Fibroblast of villous mesenchyme (primary cell): ENCODE results near the gene COX4I2. TPM values are rescaled to one million over a fixed set of nuclear protein-coding genes. Genes with fewer than 3 reads are reported as not detected.
A peak's percentile ranks its signal among the peaks of the same experiment; 100 is the strongest.
"Not testable (repeated sequence)": the region's sequence is repeated elsewhere in the genome, so short reads cannot be mapped to it uniquely, and the experiment has no call there.

ENCODE experiments used
- DNase-seq: peaks from one replicate; pipeline ENCODE4 v3.0.0-alpha.2; 2010; ENCODE audit warnings: low read depth
- H3K4me3 ChIP-seq: 2 replicates; pipeline ENCODE4 v1.5.1; 2011; ENCODE audit warnings: low read depth, mild to moderate bottlenecking, low read length
- total RNA-seq: library from RNA; depleted of rRNA; stranded (reverse); fragments of >200 nt; gene quantifications from 2 replicates; pipeline ENCODE4 v1.2.3, GENCODE V29; 2012
- TF ChIP-seq, protein P1 (sequence below): IDR thresholded peaks from 2 replicates; pipeline ENCODE4 v1.5.1; 2012; ENCODE audit warnings: low read depth, mild to moderate bottlenecking, low read length; ENCODE audit not compliant: insufficient read depth

The COX4I2 gene
- total RNA-seq, 1 donor, result not detected

- H3K4me3 ChIP-seq, result peak overlapping the region; percentile 23
- peak; percentile 86 for DNase-seq
- TF ChIP-seq, protein P1, sequence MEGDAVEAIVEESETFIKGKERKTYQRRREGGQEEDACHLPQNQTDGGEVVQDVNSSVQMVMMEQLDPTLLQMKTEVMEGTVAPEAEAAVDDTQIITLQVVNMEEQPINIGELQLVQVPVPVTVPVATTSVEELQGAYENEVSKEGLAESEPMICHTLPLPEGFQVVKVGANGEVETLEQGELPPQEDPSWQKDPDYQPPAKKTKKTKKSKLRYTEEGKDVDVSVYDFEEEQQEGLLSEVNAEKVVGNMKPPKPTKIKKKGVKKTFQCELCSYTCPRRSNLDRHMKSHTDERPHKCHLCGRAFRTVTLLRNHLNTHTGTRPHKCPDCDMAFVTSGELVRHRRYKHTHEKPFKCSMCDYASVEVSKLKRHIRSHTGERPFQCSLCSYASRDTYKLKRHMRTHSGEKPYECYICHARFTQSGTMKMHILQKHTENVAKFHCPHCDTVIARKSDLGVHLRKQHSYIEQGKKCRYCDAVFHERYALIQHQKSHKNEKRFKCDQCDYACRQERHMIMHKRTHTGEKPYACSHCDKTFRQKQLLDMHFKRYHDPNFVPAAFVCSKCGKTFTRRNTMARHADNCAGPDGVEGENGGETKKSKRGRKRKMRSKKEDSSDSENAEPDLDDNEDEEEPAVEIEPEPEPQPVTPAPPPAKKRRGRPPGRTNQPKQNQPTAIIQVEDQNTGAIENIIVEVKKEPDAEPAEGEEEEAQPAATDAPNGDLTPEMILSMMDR, result no peak
Measured at GRCh38 chr20:31608251-31608945, 29.3 kb upstream of the COX4I2 start.

GRCh38 chr20:31612271-31612640, 25.5 kb upstream of the COX4I2 start:
- DNase-seq, H3K4me3 ChIP-seq: not testable (repeated sequence)

DNA sequence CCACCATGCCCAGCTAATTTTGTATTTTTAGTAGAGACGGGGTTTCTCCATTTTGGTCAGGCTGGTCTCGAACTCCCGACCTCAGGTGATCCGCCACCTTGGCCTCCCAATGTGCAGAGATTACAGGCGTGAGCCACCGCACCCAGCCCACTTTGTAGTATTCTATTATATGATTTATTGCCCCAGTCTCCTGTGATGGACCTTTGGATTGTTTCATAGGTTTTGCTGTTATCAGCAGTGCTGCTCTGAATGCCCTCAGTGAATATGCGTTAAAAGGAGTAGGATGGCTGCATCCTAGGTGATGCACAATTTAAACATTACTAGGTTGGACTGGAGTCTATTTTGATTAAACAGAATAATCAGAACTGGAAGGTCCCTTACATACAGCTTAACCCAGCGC, 22.3 kb upstream of the COX4I2 start:
- no peak for DNase-seq
- TF ChIP-seq, protein P1, result no peak

DNA sequence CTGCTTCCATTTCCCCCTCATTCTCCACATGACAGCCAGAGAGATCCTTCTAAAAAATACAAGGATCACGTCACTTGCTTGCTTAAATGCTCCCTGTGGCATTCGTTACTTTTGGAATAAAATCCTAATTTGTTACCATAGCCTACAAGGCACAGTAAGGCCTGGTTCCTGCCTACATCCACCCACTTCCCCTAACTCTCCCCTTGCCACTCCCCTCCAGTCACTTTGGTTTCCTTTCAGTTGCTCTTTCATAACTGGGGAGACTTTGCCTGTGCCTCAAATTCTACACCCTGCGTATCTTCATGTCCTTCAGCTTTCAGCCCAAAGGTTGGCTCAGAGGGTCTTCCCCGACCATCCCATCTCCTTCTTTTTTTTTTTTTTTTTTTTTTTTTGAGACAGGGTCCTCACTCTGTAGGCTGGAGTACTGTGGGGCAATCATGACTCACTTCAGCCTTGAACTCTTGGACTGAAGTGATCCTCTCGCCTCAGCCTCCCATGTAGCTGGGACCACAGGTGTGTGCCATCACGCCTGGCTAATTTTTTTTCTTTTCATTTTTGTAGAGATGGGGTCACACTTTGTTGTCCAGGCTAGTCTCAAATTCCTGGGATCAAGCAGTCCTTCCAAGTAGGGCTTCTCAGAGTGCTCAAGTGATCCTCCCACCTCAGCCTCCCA, 20.1 kb upstream of the COX4I2 start:
- no peak for DNase-seq
- no peak overlapping the region for H3K4me3 ChIP-seq
- TF ChIP-seq, protein P1, result no peak

More for the DNA sequence above, 22.3 kb upstream of the COX4I2 start:
- H3K4me3 ChIP-seq, result no peak overlapping the region

- TF ChIP-seq, protein P1, result no peak
- no peak overlapping the region for H3K4me3 ChIP-seq
- no peak for DNase-seq
Measured at GRCh38 chr20:31620246-31620645, 17.5 kb upstream of the COX4I2 start.

DNA sequence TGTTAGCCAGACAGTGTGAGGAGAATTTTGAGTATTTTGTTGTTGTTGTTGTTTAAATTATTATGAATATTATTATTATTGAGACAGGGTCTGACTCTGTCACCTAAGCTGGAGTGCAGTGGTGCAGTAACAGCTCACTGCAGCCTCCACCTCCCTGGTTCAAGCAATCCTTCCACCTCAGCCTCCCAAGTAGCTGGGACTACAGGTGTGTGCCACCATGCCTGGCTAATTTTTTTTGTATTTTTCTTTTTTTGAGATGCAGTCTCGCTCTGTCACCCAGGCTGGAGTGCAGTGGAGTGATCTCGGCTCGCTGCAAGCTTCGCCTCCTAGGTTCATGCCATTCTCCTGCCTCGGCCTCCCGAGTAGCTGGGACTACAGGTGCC, 14.6 kb upstream of the COX4I2 start:
- DNase-seq, H3K4me3 ChIP-seq: not testable (repeated sequence)

DNA sequence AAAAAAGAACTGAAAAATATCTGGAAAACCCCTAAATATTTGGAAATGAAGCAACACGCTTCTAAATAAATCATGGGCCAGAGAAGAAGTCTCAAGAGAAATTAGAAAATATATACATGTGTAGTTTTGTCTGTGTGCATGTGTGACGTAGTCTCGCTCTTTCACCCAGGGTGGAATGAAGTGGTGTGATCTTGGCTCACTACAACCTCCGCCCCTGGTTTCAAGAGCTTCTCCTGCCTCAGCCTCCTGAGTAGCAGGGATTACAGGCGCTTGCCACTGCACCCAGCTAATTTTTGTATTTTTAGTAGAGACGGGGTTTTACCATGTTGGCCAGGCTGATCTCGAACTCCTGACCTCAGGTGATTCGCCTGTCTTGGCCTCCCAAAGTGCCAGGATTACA, 11.2 kb upstream of the COX4I2 start:
- not testable (repeated sequence) for H3K4me3 ChIP-seq, DNase-seq

GRCh38 chr20:31628057-31628456, 9.7 kb upstream of the COX4I2 start:
- DNase-seq, H3K4me3 ChIP-seq: not testable (repeated sequence)

GRCh38 chr20:31630187-31630790, 7.4 kb upstream of the COX4I2 start:
- DNase-seq, result peak; percentile 21
- no peak overlapping the region for H3K4me3 ChIP-seq
- TF ChIP-seq, protein P1, result no peak
